BE2C (cell line): Measurements from ENCODE around the gene EPHA6.

ENCODE experiments used
- DNase-seq: peaks from one replicate; pipeline ENCODE4 v3.0.0-alpha.2; 2020
- H3K27me3 ChIP-seq: fragments of 250-450 bp; sonication (Bioruptor Pico); 2 replicates; pipeline ENCODE4 v1.5.1; 2020; ENCODE audit warnings: mild to moderate bottlenecking
- H3K36me3 ChIP-seq: fragments of 250-450 bp; sonication (Bioruptor Pico); 2 replicates; pipeline ENCODE4 v1.5.1; 2020; ENCODE audit warnings: mild to moderate bottlenecking
- H3K4me1 ChIP-seq: fragments of 250-450 bp; sonication (Bioruptor Pico); 2 replicates; pipeline ENCODE4 v1.5.1; 2020
- H3K4me3 ChIP-seq: 2 replicates; pipeline ENCODE4 v1.5.1; 2011; ENCODE audit warnings: low read depth, low read length
- H3K9me3 ChIP-seq: fragments of 250-450 bp; sonication (Bioruptor Pico); 2 replicates; pipeline ENCODE4 v1.5.1; 2020
- CTCF ChIP-seq: IDR thresholded peaks from 2 replicates; pipeline ENCODE4 v1.5.1; 2012; ENCODE audit warnings: mild to moderate bottlenecking, low read depth, low read length

Gene EPHA6

GRCh38 chr3:97721446-97721845, 907.1 kb downstream of the EPHA6 start:
- TF ChIP-seq CTCF, result no peak
- no peak for DNase-seq
- Histone ChIP-seq H3K4me3 (no peak overlapping the region), H3K4me1 (peaks cover 15% of the 10 kb centered on the region), H3K36me3 (no peaks in the 10 kb centered on the region), H3K9me3 (no peaks in the 10 kb centered on the region), H3K27me3 (no peaks in the 10 kb centered on the region)

GRCh38 chr3:97736928-97737327, 922.5 kb downstream of the EPHA6 start:
- Histone ChIP-seq H3K4me3 (peak overlapping the region; percentile 3; the same call in 1 of the 2 replicates), H3K27me3 (no peaks in the 10 kb centered on the region), H3K4me1 (peaks cover 48% of the 10 kb centered on the region), H3K36me3 (no peaks in the 10 kb centered on the region), H3K9me3 (no peaks in the 10 kb centered on the region)
- peak; percentile 52 for DNase-seq
- TF ChIP-seq CTCF, result no peak

DNA sequence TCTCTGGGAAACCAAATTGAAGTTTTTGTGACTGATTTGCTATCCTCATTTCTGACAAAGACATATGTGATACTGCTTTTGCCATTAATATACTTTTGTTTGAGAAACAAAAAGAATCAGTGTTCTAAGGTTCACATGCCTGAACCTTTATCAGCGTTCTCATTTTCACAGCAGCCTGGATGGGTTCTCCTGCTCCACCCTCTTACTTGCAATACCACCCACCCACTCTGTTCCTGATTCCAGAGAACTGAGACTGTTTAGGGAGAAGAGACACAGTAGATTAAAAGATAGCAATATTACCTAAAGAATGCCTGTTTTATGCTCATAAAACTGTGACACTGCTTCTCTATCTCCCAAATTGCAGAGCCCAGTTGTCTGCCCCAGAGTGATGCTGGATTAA, 924.4 kb downstream of the EPHA6 start:
- Histone ChIP-seq H3K36me3 (no peaks in the 10 kb centered on the region), H3K4me3 (no peak overlapping the region), H3K27me3 (no peaks in the 10 kb centered on the region), H3K4me1 (peaks cover 48% of the 10 kb centered on the region), H3K9me3 (no peaks in the 10 kb centered on the region)
- no peak for TF ChIP-seq CTCF
- DNase-seq, result no peak

DNA sequence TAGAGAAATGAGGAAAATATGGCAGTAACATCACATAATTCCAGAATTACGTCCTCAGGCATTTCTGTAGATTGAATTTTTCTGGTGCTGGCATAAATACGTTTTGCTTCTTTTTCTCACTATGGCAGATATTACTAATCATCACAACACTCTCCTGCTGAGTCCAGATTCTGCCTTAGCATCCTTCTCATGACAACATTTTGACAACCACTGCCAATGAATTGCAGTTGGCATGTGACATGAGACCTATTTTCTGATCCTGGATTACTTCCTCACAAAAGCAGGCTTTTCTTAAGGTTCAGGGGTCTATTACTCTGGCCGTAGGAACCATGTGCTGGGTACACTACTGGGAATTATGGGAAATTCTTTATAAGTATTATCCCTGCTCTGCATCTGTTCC, 927.6 kb downstream of the EPHA6 start:
- TF ChIP-seq CTCF, result no peak
- Histone ChIP-seq H3K9me3 (no peaks in the 10 kb centered on the region), H3K4me1 (peaks cover 27% of the 10 kb centered on the region), H3K27me3 (no peaks in the 10 kb centered on the region), H3K4me3 (no peak overlapping the region), H3K36me3 (no peaks in the 10 kb centered on the region)
- DNase-seq, result no peak

- no peak for TF ChIP-seq CTCF
- peaks cover 5% of the 10 kb centered on the region for H3K4me1 ChIP-seq
- no peak overlapping the region for H3K4me3 ChIP-seq
- DNase-seq, result no peak
- H3K27me3 ChIP-seq, result no peaks in the 10 kb centered on the region
- H3K36me3 ChIP-seq, result no peaks in the 10 kb centered on the region
- H3K9me3 ChIP-seq, result no peaks in the 10 kb centered on the region
Measured at GRCh38 chr3:97744289-97744688, 929.9 kb downstream of the EPHA6 start.

GRCh38 chr3:97763586-97764406, 949.4 kb downstream of the EPHA6 start:
- no peak for DNase-seq
- TF ChIP-seq CTCF, result no peak
- Histone ChIP-seq H3K9me3 (no peaks in the 10 kb centered on the region), H3K4me1 (no peaks in the 10 kb centered on the region), H3K4me3 (peak overlapping the region; percentile 86), H3K27me3 (no peaks in the 10 kb centered on the region), H3K36me3 (no peaks in the 10 kb centered on the region)
